ENCODE measurements around the gene SAPCD1. TPM values are rescaled to one million over a fixed set of nuclear protein-coding genes. Genes with fewer than 3 reads are reported as not detected.

The SAPCD1 gene
- total and polyA plus RNA-seq, 10 of the 15 experiments (the other 5 are each of a cell fraction or from before 2014, with no cell fraction given) = 1.6 to 13.0 (median 5.4) TPM

DNA sequence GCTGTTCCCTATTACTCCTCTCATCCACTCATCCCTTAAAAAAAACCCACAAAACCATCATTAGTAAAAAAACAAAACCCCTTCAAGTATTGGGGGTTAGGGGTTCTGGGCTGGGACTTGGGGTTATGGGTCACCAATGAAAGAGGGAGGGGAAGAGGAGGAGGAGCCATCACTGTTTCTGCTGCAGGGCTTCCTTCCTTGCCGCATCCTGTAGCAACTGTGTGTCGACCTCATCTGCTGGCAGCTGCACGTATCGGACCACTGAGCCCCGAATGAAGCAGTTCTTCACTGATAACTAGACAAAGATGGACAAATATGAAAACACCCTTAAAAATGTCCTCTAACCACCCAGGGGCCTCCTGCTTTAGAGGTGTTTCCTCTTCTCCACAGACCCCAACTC lies 35.1 kb downstream of the SAPCD1 start:
- ChIA-PET SMC1A (ENCODE audit: uncharacterized antibody, unreplicated experiment) (interaction anchor here (0.8 to 1.0 kb wide), 2 partner anchors 9 to 15 kb away, joined by 3 to 4 read pairs; partner anchors contain the start of gene LSM2), RAD21 (ENCODE audit: unreplicated experiment) (interaction anchor here (1.6 to 1.8 kb wide), 2 partner anchors 9 to 25 kb away, joined by 6 read pairs; partner anchors contain the start of gene LSM2), CTCF (interaction anchor here (0.6 to 3.7 kb wide), 5 partner anchors 8 to 335 kb away, joined by 3 to 26 read pairs (median 10); partner anchors contain the start of genes HSPA1B and LSM2), POLR2A (interaction anchor here (2.1 kb wide), 1 partner anchor 22 kb away, joined by 6 read pairs; no protein-coding TSS in a partner anchor)
- no peak for ATAC-seq
- no peaks in the 10 kb centered on the region for H3K27me3 ChIP-seq (replicated peaks in 1 of 2; ENCODE audit: control insufficient read depth in 2 of 2, insufficient read depth in 2 of 2, low read length in 1 of 2)
- H3K9me3 ChIP-seq (replicated peaks; ENCODE audit: control insufficient read depth, insufficient read depth, low read length) = no peaks in the 10 kb centered on the region
- intact Hi-C loops (cut with micrococcal nuclease; ENCODE audit: unreplicated experiment) = loop anchor here (2.0 to 5.0 kb wide), 2 partner anchors 15 to 35 kb away; no protein-coding TSS in a partner anchor
- in situ Hi-C loops (cut with MboI) = no loop called here
- no peak overlapping the region for H2AFZ ChIP-seq (ENCODE audit: control insufficient read depth, low read depth, low read length)
- no peak for FAIRE-seq
- DNase-seq (ENCODE audit: low read depth, low spot score) = no peak
- no peak overlapping the region for H3K4me3 ChIP-seq
- H3K36me3 ChIP-seq (ENCODE audit: control insufficient read depth in 2 of 2, insufficient read depth in 2 of 2, low read length in 1 of 2) = peaks cover 3% of the 10 kb centered on the region in 2 experiments; a peak in 2 of 4 replicates
- BruUV-seq (replicated peaks) = no TSS peak
- H3K79me2 ChIP-seq (ENCODE audit: control insufficient read depth, insufficient read depth, low read length) = peaks cover 21% of the 10 kb centered on the region
- H3K4me2 ChIP-seq (ENCODE audit: control insufficient read depth, insufficient read depth) = no peak overlapping the region
- no peak for TF ChIP-seq ZNF274 (IDR thresholded peaks at IDR 0.05; ENCODE audit: insufficient read depth, insufficient read length)
- TF ChIP-seq NR2C1 (IDR thresholded peaks at IDR 0.05) = no peak
- no peak for TF ChIP-seq ESRRA (IDR thresholded peaks at IDR 0.05; ENCODE audit: low read length)
- TF ChIP-seq WRNIP1 (IDR thresholded peaks at IDR 0.05; ENCODE audit: borderline replicate concordance, low read depth, low read length) = no peak
- no peak for TF ChIP-seq RELA (IDR thresholded peaks at IDR 0.05; ENCODE audit: borderline replicate concordance, partially characterized antibody)
- TF ChIP-seq, protein P1, sequence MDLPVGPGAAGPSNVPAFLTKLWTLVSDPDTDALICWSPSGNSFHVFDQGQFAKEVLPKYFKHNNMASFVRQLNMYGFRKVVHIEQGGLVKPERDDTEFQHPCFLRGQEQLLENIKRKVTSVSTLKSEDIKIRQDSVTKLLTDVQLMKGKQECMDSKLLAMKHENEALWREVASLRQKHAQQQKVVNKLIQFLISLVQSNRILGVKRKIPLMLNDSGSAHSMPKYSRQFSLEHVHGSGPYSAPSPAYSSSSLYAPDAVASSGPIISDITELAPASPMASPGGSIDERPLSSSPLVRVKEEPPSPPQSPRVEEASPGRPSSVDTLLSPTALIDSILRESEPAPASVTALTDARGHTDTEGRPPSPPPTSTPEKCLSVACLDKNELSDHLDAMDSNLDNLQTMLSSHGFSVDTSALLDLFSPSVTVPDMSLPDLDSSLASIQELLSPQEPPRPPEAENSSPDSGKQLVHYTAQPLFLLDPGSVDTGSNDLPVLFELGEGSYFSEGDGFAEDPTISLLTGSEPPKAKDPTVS (IDR thresholded peaks at IDR 0.05; ENCODE audit: low read depth, low read length) = no peak
- TF ChIP-seq EED (IDR thresholded peaks at IDR 0.05; ENCODE audit: low read depth) = no peak
- TF ChIP-seq, protein P2, sequence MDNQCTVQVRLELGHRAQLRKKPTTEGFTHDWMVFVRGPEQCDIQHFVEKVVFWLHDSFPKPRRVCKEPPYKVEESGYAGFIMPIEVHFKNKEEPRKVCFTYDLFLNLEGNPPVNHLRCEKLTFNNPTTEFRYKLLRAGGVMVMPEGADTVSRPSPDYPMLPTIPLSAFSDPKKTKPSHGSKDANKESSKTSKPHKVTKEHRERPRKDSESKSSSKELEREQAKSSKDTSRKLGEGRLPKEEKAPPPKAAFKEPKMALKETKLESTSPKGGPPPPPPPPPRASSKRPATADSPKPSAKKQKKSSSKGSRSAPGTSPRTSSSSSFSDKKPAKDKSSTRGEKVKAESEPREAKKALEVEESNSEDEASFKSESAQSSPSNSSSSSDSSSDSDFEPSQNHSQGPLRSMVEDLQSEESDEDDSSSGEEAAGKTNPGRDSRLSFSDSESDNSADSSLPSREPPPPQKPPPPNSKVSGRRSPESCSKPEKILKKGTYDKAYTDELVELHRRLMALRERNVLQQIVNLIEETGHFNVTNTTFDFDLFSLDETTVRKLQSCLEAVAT (IDR thresholded peaks at IDR 0.05) = no peak
- TF ChIP-seq KDM1A (IDR thresholded peaks at IDR 0.05; ENCODE audit: borderline replicate concordance) = no peak
- TF ChIP-seq SUZ12 (IDR thresholded peaks at IDR 0.05; ENCODE audit: unreplicated experiment) = no peak
- TF ChIP-seq, protein P3, sequence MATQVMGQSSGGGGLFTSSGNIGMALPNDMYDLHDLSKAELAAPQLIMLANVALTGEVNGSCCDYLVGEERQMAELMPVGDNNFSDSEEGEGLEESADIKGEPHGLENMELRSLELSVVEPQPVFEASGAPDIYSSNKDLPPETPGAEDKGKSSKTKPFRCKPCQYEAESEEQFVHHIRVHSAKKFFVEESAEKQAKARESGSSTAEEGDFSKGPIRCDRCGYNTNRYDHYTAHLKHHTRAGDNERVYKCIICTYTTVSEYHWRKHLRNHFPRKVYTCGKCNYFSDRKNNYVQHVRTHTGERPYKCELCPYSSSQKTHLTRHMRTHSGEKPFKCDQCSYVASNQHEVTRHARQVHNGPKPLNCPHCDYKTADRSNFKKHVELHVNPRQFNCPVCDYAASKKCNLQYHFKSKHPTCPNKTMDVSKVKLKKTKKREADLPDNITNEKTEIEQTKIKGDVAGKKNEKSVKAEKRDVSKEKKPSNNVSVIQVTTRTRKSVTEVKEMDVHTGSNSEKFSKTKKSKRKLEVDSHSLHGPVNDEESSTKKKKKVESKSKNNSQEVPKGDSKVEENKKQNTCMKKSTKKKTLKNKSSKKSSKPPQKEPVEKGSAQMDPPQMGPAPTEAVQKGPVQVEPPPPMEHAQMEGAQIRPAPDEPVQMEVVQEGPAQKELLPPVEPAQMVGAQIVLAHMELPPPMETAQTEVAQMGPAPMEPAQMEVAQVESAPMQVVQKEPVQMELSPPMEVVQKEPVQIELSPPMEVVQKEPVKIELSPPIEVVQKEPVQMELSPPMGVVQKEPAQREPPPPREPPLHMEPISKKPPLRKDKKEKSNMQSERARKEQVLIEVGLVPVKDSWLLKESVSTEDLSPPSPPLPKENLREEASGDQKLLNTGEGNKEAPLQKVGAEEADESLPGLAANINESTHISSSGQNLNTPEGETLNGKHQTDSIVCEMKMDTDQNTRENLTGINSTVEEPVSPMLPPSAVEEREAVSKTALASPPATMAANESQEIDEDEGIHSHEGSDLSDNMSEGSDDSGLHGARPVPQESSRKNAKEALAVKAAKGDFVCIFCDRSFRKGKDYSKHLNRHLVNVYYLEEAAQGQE (IDR thresholded peaks at IDR 0.05; ENCODE audit: low read depth, low read length) = no peak
- no peak for TF ChIP-seq FOS (IDR thresholded peaks at IDR 0.05; ENCODE audit: borderline replicate concordance, extremely low read depth, insufficient read length)
- TF ChIP-seq EGR1 (IDR thresholded peaks at IDR 0.05; ENCODE audit: borderline replicate concordance in 1 of 2, low read depth in 2 of 2, low read length in 2 of 2) = no peak
- TF ChIP-seq PAX8 (IDR thresholded peaks at IDR 0.05) = no peak
- TF ChIP-seq, protein P4, sequence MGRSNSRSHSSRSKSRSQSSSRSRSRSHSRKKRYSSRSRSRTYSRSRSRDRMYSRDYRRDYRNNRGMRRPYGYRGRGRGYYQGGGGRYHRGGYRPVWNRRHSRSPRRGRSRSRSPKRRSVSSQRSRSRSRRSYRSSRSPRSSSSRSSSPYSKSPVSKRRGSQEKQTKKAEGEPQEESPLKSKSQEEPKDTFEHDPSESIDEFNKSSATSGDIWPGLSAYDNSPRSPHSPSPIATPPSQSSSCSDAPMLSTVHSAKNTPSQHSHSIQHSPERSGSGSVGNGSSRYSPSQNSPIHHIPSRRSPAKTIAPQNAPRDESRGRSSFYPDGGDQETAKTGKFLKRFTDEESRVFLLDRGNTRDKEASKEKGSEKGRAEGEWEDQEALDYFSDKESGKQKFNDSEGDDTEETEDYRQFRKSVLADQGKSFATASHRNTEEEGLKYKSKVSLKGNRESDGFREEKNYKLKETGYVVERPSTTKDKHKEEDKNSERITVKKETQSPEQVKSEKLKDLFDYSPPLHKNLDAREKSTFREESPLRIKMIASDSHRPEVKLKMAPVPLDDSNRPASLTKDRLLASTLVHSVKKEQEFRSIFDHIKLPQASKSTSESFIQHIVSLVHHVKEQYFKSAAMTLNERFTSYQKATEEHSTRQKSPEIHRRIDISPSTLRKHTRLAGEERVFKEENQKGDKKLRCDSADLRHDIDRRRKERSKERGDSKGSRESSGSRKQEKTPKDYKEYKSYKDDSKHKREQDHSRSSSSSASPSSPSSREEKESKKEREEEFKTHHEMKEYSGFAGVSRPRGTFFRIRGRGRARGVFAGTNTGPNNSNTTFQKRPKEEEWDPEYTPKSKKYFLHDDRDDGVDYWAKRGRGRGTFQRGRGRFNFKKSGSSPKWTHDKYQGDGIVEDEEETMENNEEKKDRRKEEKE (IDR thresholded peaks at IDR 0.05) = no peak
- H3K27ac ChIP-seq (ENCODE audit: control insufficient read depth, insufficient read depth) = no peak overlapping the region
- H4K20me1 ChIP-seq (ENCODE audit: control insufficient read depth, insufficient read depth) = no peaks in the 10 kb centered on the region
- H3K9ac ChIP-seq (ENCODE audit: control insufficient read depth, insufficient read depth, low read length) = no peak overlapping the region
- 19% methylated on average over 5 of the region's 5 CpGs for WGBS (ENCODE audit: insufficient coverage, insufficient replicate concordance, low lambda C conversion rate, missing lambda C conversion rate)
- peaks cover 4% of the 10 kb centered on the region; the same call in 1 of the 2 replicates for H3K4me1 ChIP-seq (ENCODE audit: control insufficient read depth, insufficient read depth, low read length)

Data from GM12878 (cell line).